ENCODE data around the gene ERN2.

ERN2 gene

DNA sequence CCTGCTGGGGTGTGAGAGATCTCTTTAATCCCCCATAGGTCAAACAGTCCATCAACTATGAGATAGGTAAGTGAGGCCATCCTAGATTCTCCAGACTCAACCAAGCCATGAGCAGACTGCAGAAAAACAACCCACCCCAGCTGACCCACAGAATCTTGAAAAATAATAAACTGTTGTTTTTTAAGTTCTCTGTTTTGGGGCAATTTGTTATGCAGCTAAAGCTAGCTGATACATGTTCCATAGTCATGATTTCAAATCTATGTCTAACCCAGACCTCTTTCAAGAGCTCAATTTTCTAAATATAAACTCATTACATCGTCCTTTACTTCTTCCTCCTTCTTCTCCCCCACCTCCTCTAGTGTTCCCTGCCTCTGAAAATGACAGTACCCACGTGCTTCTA, 10.1 kb downstream of the ERN2 start:
- WGBS (ENCODE audit: extremely low coverage, insufficient coverage, insufficient read length) = 100% methylated on average over 1 of the region's 2 CpGs
- Histone ChIP-seq H4K91ac (ENCODE audit: low read depth, low read length) (no peak overlapping the region), H3K4ac (ENCODE audit: low read depth, low read length) (no peak overlapping the region), H3K79me2 (ENCODE audit: control insufficient read depth, insufficient read depth, low read length, poor library complexity) (no peaks in the 10 kb centered on the region), H4K8ac (ENCODE audit: low read depth, low read length) (no peak overlapping the region), H3K18ac (ENCODE audit: low read length) (no peak overlapping the region), H3K27ac (ENCODE audit: low read depth, low read length) (no peak overlapping the region), H3K14ac (ENCODE audit: low read length) (no peak overlapping the region), H3K9me3 (ENCODE audit: insufficient read depth, low read depth, low read length) (peaks cover 2% of the 10 kb centered on the region), H2AK5ac (ENCODE audit: low read length) (no peak overlapping the region), H4K12ac (ENCODE audit: low read depth, low read length) (no peak overlapping the region), H2AFZ (ENCODE audit: insufficient read depth, low read length, poor library complexity) (no peak overlapping the region), H2BK5ac (ENCODE audit: low read depth, low read length, poor library complexity) (no peak overlapping the region), H2BK12ac (ENCODE audit: low read length) (no peak overlapping the region), H3K79me1 (ENCODE audit: low read length) (no peaks in the 10 kb centered on the region), H3K4me3 (ENCODE audit: low read depth, low read length) (no peak overlapping the region), H2BK120ac (ENCODE audit: insufficient read depth, low read length, poor library complexity) (no peak overlapping the region), H3K4me2 (ENCODE audit: low read length) (no peak overlapping the region), H3K27me3 (ENCODE audit: insufficient read depth, low read length) (no peaks in the 10 kb centered on the region), H3K9ac (ENCODE audit: low read length) (no peak overlapping the region), H3K23ac (ENCODE audit: low read length) (no peak overlapping the region), H3K4me1 (ENCODE audit: control insufficient read depth in 1 of 2, insufficient read depth in 2 of 2, low read length in 2 of 2) (no peaks in the 10 kb centered on the region), H3K36me3 (ENCODE audit: control insufficient read depth in 1 of 2, insufficient read depth in 2 of 2, low read length in 2 of 2) (no peaks in the 10 kb centered on the region)
- DNase-seq = no peak

DNA sequence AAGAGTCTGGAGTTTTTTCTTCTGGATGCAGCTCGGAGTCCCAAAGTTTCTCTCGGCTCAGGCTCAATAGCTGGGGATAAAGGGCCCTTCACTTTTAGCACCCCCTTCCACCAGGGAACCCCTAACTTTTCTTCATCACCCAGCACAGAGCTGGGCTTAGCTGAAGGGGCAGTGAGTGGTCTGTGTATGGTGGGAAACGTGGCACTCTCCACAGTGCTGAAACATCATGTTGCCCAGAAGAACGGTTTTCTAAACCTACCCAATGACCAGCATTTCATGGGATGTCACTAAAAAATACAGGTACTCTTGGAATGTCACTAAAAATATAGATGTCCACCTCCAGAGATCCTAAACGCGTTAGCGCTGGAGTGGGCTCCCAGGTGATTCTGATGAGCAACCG, 12.0 kb downstream of the ERN2 start:
- Histone ChIP-seq H3K79me2 (ENCODE audit: control insufficient read depth, insufficient read depth, low read length, poor library complexity) (no peaks in the 10 kb centered on the region), H4K8ac (ENCODE audit: low read depth, low read length) (no peak overlapping the region), H3K18ac (ENCODE audit: low read length) (no peak overlapping the region), H3K14ac (ENCODE audit: low read length) (no peak overlapping the region), H3K36me3 (ENCODE audit: control insufficient read depth in 1 of 2, insufficient read depth in 2 of 2, low read length in 2 of 2) (no peaks in the 10 kb centered on the region), H3K4me2 (ENCODE audit: low read length) (no peak overlapping the region), H3K4me1 (ENCODE audit: control insufficient read depth in 1 of 2, insufficient read depth in 2 of 2, low read length in 2 of 2) (no peaks in the 10 kb centered on the region), H3K27ac (ENCODE audit: low read depth, low read length) (no peak overlapping the region), H2BK12ac (ENCODE audit: low read length) (no peak overlapping the region), H3K23ac (ENCODE audit: low read length) (no peak overlapping the region), H2AFZ (ENCODE audit: insufficient read depth, low read length, poor library complexity) (no peak overlapping the region), H4K91ac (ENCODE audit: low read depth, low read length) (no peak overlapping the region), H2AK5ac (ENCODE audit: low read length) (no peak overlapping the region), H3K79me1 (ENCODE audit: low read length) (no peaks in the 10 kb centered on the region), H3K4me3 (ENCODE audit: low read depth, low read length) (no peak overlapping the region), H3K4ac (ENCODE audit: low read depth, low read length) (no peak overlapping the region), H4K12ac (ENCODE audit: low read depth, low read length) (no peak overlapping the region), H2BK5ac (ENCODE audit: low read depth, low read length, poor library complexity) (no peak overlapping the region), H3K27me3 (ENCODE audit: insufficient read depth, low read length) (no peaks in the 10 kb centered on the region), H2BK120ac (ENCODE audit: insufficient read depth, low read length, poor library complexity) (no peak overlapping the region), H3K9ac (ENCODE audit: low read length) (no peak overlapping the region), H3K9me3 (ENCODE audit: insufficient read depth, low read depth, low read length) (peaks cover 2% of the 10 kb centered on the region)
- no peak for DNase-seq
- WGBS (ENCODE audit: extremely low coverage, insufficient coverage, insufficient read length) = no CpG with 5 or more reads among the region's 8 CpGs

DNA sequence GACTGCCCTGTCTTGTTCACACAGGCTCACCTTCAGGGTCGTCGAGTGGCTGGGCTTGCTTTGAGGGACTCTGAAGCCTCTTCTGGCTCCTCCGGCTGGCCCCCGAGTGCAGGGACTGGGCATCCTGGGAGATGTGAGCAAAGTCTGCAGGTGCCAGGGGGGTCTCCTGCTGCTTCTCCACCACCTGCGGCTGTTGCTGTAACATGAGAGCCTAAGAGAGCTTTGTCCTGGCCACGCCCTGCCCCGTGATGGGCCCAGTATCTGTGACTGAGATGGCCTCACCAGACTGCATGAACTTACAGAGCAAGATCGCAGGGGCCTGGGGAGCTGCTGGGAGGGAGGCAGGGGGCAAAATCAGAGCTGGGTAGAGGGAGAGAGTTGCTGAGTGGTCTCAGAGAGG, 12.5 kb downstream of the ERN2 start:
- H4K12ac ChIP-seq (ENCODE audit: low read depth, low read length) = no peak overlapping the region
- H3K9me3 ChIP-seq (ENCODE audit: insufficient read depth, low read depth, low read length) = peaks cover 2% of the 10 kb centered on the region
- WGBS (ENCODE audit: extremely low coverage, insufficient coverage, insufficient read length) = no CpG with 5 or more reads among the region's 8 CpGs
- H4K8ac ChIP-seq (ENCODE audit: low read depth, low read length) = no peak overlapping the region
- no peak overlapping the region for H3K27ac ChIP-seq (ENCODE audit: low read depth, low read length)
- H3K79me2 ChIP-seq (ENCODE audit: control insufficient read depth, insufficient read depth, low read length, poor library complexity) = no peaks in the 10 kb centered on the region
- no peak overlapping the region for H2AFZ ChIP-seq (ENCODE audit: insufficient read depth, low read length, poor library complexity)
- no peak overlapping the region for H3K4me3 ChIP-seq (ENCODE audit: low read depth, low read length)
- H3K14ac ChIP-seq (ENCODE audit: low read length) = no peak overlapping the region
- H2BK12ac ChIP-seq (ENCODE audit: low read length) = no peak overlapping the region
- H2BK120ac ChIP-seq (ENCODE audit: insufficient read depth, low read length, poor library complexity) = no peak overlapping the region
- H3K23ac ChIP-seq (ENCODE audit: low read length) = no peak overlapping the region
- H2BK5ac ChIP-seq (ENCODE audit: low read depth, low read length, poor library complexity) = no peak overlapping the region
- no peaks in the 10 kb centered on the region for H3K36me3 ChIP-seq (ENCODE audit: control insufficient read depth in 1 of 2, insufficient read depth in 2 of 2, low read length in 2 of 2)
- H3K4me2 ChIP-seq (ENCODE audit: low read length) = no peak overlapping the region
- no peak overlapping the region for H3K9ac ChIP-seq (ENCODE audit: low read length)
- no peak overlapping the region for H3K18ac ChIP-seq (ENCODE audit: low read length)
- no peak overlapping the region for H4K91ac ChIP-seq (ENCODE audit: low read depth, low read length)
- no peak overlapping the region for H3K4ac ChIP-seq (ENCODE audit: low read depth, low read length)
- H2AK5ac ChIP-seq (ENCODE audit: low read length) = no peak overlapping the region
- no peak for DNase-seq
- no peaks in the 10 kb centered on the region for H3K4me1 ChIP-seq (ENCODE audit: control insufficient read depth in 1 of 2, insufficient read depth in 2 of 2, low read length in 2 of 2)
- no peaks in the 10 kb centered on the region for H3K27me3 ChIP-seq (ENCODE audit: insufficient read depth, low read length)
- H3K79me1 ChIP-seq (ENCODE audit: low read length) = no peaks in the 10 kb centered on the region

DNA sequence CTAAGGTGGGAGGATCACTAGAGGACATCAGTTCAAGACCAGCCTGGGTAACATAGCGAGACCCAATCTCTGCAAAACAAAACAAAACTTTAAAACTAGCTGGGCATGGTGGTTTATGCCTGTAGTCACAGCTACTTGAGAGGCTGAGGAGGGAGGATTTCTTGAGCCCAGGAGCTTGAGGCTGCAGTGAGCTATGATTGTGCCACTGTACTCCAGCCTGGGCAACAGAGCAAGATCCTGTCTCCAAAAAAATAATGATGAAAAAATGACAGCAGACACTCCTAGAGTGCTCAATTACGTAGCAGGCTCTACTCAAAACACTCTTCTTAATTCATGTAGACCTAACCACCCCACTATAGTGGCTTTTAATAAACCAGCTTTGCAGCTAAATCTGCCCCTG, 12.9 kb downstream of the ERN2 start:
- Histone ChIP-seq H4K91ac (ENCODE audit: low read depth, low read length) (no peak overlapping the region), H3K18ac (ENCODE audit: low read length) (no peak overlapping the region), H3K9me3 (ENCODE audit: insufficient read depth, low read depth, low read length) (peaks cover 2% of the 10 kb centered on the region), H2AFZ (ENCODE audit: insufficient read depth, low read length, poor library complexity) (no peak overlapping the region), H3K79me1 (ENCODE audit: low read length) (no peaks in the 10 kb centered on the region), H3K27ac (ENCODE audit: low read depth, low read length) (no peak overlapping the region), H3K4ac (ENCODE audit: low read depth, low read length) (no peak overlapping the region), H3K4me3 (ENCODE audit: low read depth, low read length) (no peak overlapping the region), H4K8ac (ENCODE audit: low read depth, low read length) (no peak overlapping the region), H2AK5ac (ENCODE audit: low read length) (no peak overlapping the region), H3K79me2 (ENCODE audit: control insufficient read depth, insufficient read depth, low read length, poor library complexity) (no peaks in the 10 kb centered on the region), H3K27me3 (ENCODE audit: insufficient read depth, low read length) (no peaks in the 10 kb centered on the region), H2BK12ac (ENCODE audit: low read length) (no peak overlapping the region), H3K23ac (ENCODE audit: low read length) (no peak overlapping the region), H2BK120ac (ENCODE audit: insufficient read depth, low read length, poor library complexity) (no peak overlapping the region), H2BK5ac (ENCODE audit: low read depth, low read length, poor library complexity) (no peak overlapping the region), H3K36me3 (ENCODE audit: control insufficient read depth in 1 of 2, insufficient read depth in 2 of 2, low read length in 2 of 2) (no peaks in the 10 kb centered on the region), H3K14ac (ENCODE audit: low read length) (no peak overlapping the region), H3K4me1 (ENCODE audit: control insufficient read depth in 1 of 2, insufficient read depth in 2 of 2, low read length in 2 of 2) (peaks cover 0 to 2% of the 10 kb centered on the region in 2 experiments), H3K9ac (ENCODE audit: low read length) (no peak overlapping the region), H3K4me2 (ENCODE audit: low read length) (no peak overlapping the region), H4K12ac (ENCODE audit: low read depth, low read length) (no peak overlapping the region)
- WGBS (ENCODE audit: extremely low coverage, insufficient coverage, insufficient read length) = no CpG with 5 or more reads among the region's 2 CpGs
- DNase-seq = no peak
